Smooth muscle cell (in vitro differentiated cells): Measurements from ENCODE around the gene SOBP. TPM values are rescaled to one million over a fixed set of nuclear protein-coding genes. Genes with fewer than 3 reads are reported as not detected.

ENCODE experiments used
- DNase-seq: peaks from one replicate; lab custom pipeline; 2025; ENCODE audit not compliant: unreplicated experiment; lab: John Stamatoyannopoulos, UW
- H2AFZ ChIP-seq: fragments of 200-600 bp; sonication (generic); 2 replicates; pipeline ENCODE4 v1.6.0; 2016; ENCODE audit warnings: antibody characterized with exemption, low read depth, mild to moderate bottlenecking
- H3F3A ChIP-seq: fragments of 200-600 bp; sonication (generic); 2 replicates; pipeline ENCODE4 v1.6.0; 2017; ENCODE audit warnings: antibody characterized with exemption, low read depth
- H3K27ac ChIP-seq: fragments of 200-600 bp; sonication (generic); 2 replicates; pipeline ENCODE4 v1.5.1; 2016; ENCODE audit warnings: low read depth, mild to moderate bottlenecking
- H3K27me3 ChIP-seq: fragments of 200-600 bp; sonication (generic); 2 replicates; pipeline ENCODE4 v1.6.1; 2016; ENCODE audit warnings: low read depth, mild to moderate bottlenecking
- H3K36me3 ChIP-seq: fragments of 200-600 bp; sonication (generic); 2 replicates; pipeline ENCODE4 v1.5.1; 2016; ENCODE audit warnings: low read depth
- H3K4me1 ChIP-seq: fragments of 200-600 bp; sonication (generic); 2 replicates; pipeline ENCODE4 v1.5.1; 2016; ENCODE audit warnings: low read depth
- H3K4me2 ChIP-seq: fragments of 200-600 bp; sonication (generic); 2 replicates; pipeline ENCODE4 v1.6.0; 2016; ENCODE audit warnings: mild to moderate bottlenecking
- H3K4me3 ChIP-seq: fragments of 200-600 bp; sonication (generic); 2 replicates; pipeline ENCODE4 v1.5.1; 2016; ENCODE audit warnings: mild to moderate bottlenecking
- H3K79me2 ChIP-seq: fragments of 200-600 bp; sonication (generic); 2 replicates; pipeline ENCODE4 v1.6.0; 2016; ENCODE audit warnings: low read depth, mild to moderate bottlenecking
- H3K9ac ChIP-seq: fragments of 200-600 bp; sonication (generic); 2 replicates; pipeline ENCODE4 v1.6.0; 2016; ENCODE audit warnings: low read depth
- H3K9me3 ChIP-seq: fragments of 200-600 bp; sonication (generic); replicated peaks from 2 replicates; pipeline ENCODE4 v1.5.1; 2016; ENCODE audit warnings: low read depth
- H4K20me1 ChIP-seq: fragments of 200-600 bp; sonication (generic); 2 replicates; pipeline ENCODE4 v1.6.0; 2016; ENCODE audit warnings: low read depth
- WGBS: methylation state at CpG from one replicate; pipeline ENCODE4 v1.1.7; 2016; ENCODE audit warnings: low lambda C conversion rate; 5-methylcytosine and 5-hydroxymethylcytosine counted together
- polyA plus RNA-seq: library from polyadenylated mRNA; unstranded; fragments of >200 nt; fragmentation: Nextera tagmentation; extraction: Ambion mirVana; gene quantifications from 2 replicates; pipeline ENCODE4 v1.2.1, GENCODE V29; 2016
- total RNA-seq: library from RNA; depleted of rRNA; stranded (reverse); fragments of >200 nt; gene quantifications from 2 replicates; pipeline ENCODE4 v1.2.3, GENCODE V29; 2014
- TF ChIP-seq, protein P1 (sequence below): fragments of 200-600 bp; sonication (generic); IDR thresholded peaks from 2 replicates; pipeline ENCODE4 v1.5.1; 2017; ENCODE audit warnings: borderline replicate concordance, mild to moderate bottlenecking, antibody characterized with exemption; ENCODE audit not compliant: insufficient read depth, poor library complexity, severe bottlenecking

The SOBP gene
- total and polyA plus RNA-seq, 2 experiments from 2014 or later, result 0.67 to 4.0 TPM

DNA sequence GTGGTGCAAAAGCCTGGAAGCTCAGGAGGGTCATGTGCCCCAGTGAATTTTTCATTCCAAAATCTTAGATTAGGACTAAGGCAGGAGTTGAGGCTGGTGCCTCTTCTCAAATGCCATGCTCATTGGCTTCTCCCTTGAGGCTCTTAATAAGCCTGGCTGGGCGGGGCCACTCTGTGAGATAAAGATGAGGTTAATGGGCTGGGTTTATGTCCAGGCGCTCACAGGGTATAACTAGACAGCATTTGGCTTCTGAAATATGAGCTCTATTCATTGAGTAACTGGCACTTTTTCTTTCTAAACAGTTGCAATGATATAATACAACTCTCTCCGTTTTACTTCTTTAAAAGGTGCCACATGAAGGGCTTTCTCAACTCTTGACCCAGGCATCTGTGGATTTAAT lies 177.9 kb downstream of the SOBP start:
- Histone ChIP-seq H3K27ac (no peak overlapping the region), H3K9ac (no peak overlapping the region), H4K20me1 (no peaks in the 10 kb centered on the region), H3K4me1 (peaks cover 13% of the 10 kb centered on the region), H3K9me3 (no peaks in the 10 kb centered on the region), H2AFZ (no peak overlapping the region), H3K79me2 (no peaks in the 10 kb centered on the region), H3K27me3 (no peaks in the 10 kb centered on the region), H3K36me3 (no peaks in the 10 kb centered on the region), H3F3A (peaks cover 14% of the 10 kb centered on the region), H3K4me2 (no peak overlapping the region), H3K4me3 (no peak overlapping the region)
- DNase-seq, result no peak
- WGBS, result 44% methylated on average over 3 of the region's 3 CpGs
- TF ChIP-seq, protein P1, sequence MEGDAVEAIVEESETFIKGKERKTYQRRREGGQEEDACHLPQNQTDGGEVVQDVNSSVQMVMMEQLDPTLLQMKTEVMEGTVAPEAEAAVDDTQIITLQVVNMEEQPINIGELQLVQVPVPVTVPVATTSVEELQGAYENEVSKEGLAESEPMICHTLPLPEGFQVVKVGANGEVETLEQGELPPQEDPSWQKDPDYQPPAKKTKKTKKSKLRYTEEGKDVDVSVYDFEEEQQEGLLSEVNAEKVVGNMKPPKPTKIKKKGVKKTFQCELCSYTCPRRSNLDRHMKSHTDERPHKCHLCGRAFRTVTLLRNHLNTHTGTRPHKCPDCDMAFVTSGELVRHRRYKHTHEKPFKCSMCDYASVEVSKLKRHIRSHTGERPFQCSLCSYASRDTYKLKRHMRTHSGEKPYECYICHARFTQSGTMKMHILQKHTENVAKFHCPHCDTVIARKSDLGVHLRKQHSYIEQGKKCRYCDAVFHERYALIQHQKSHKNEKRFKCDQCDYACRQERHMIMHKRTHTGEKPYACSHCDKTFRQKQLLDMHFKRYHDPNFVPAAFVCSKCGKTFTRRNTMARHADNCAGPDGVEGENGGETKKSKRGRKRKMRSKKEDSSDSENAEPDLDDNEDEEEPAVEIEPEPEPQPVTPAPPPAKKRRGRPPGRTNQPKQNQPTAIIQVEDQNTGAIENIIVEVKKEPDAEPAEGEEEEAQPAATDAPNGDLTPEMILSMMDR, result no peak

DNA sequence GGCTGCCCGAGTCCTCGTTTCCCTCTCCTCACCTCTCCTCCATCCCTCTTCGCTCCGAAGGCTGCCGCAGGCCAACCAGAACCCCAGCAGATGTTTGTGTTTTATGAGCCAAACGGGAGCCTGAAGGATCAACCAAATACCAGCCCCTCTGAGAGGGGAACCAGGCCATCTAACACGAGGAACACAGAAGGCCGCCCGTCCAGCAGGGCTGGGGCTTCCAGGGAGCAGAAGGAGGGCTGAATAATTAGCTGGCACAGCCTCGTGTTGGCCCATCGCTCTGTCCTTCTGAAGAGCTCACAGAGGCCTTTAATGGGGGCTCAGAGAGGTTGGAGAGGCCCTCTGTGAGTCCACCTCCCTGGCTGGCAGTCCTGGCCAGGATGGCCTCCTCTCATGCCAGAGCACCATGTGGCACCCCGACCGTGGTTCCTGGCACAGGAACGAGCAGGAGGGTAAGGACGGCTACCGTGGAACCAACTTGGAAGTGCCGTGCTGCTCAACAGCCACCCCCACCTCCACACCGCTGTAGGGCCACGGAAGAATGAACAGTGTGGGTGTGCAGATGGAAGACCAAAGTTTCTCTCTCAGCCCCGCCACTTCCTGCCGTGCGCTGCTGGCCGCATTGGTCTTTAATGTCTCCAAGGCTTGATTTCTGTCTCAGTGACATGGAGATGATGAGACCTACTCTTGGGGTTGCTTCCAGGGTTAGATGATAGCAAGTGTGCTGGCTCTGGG lies 179.0 kb downstream of the SOBP start:
- H3K4me2 ChIP-seq, result no peak overlapping the region
- no peaks in the 10 kb centered on the region for H3K9me3 ChIP-seq
- peaks cover 13% of the 10 kb centered on the region for H3K4me1 ChIP-seq
- DNase-seq, result no peak
- no peak overlapping the region for H3K9ac ChIP-seq
- H3F3A ChIP-seq, result peaks cover 14% of the 10 kb centered on the region
- H4K20me1 ChIP-seq, result no peaks in the 10 kb centered on the region
- WGBS, result 65% methylated on average over 21 of the region's 23 CpGs
- no peak overlapping the region for H3K4me3 ChIP-seq
- H3K27ac ChIP-seq, result no peak overlapping the region
- no peaks in the 10 kb centered on the region for H3K27me3 ChIP-seq
- no peaks in the 10 kb centered on the region for H3K36me3 ChIP-seq
- H2AFZ ChIP-seq, result no peak overlapping the region
- TF ChIP-seq, protein P1, result no peak
- no peaks in the 10 kb centered on the region for H3K79me2 ChIP-seq

DNA sequence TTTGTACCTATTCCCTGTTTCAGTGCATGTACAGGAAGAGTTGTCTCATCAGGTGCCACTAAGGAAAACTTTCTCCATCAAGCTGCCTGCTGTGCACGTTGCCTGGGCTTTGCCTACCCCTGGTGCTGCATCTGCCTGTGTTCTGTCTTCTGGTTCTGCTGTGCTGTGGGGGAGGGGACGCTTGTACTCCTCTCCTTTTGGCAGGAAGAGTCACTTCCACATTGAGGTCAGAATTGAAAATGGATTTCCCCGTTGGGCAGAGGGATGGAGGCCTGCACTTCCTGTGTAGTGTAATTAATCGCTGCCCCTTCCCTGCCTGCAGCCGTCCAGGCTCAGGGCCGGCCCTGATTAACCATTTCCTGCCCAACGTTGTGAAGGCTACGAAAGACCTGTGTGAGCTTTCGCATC lies 180.9 kb downstream of the SOBP start:
- Histone ChIP-seq H3K4me3 (no peak overlapping the region), H3K36me3 (no peaks in the 10 kb centered on the region), H3K9me3 (no peaks in the 10 kb centered on the region), H4K20me1 (no peaks in the 10 kb centered on the region), H3K27ac (no peak overlapping the region), H3K4me2 (peak overlapping the region; percentile 35), H2AFZ (peak overlapping the region; percentile 21), H3F3A (peaks cover 13% of the 10 kb centered on the region), H3K4me1 (peaks cover 11% of the 10 kb centered on the region), H3K9ac (no peak overlapping the region), H3K27me3 (no peaks in the 10 kb centered on the region), H3K79me2 (no peaks in the 10 kb centered on the region)
- no peak for DNase-seq
- WGBS, result 29% methylated on average over 9 of the region's 9 CpGs
- TF ChIP-seq, protein P1, result no peak

DNA sequence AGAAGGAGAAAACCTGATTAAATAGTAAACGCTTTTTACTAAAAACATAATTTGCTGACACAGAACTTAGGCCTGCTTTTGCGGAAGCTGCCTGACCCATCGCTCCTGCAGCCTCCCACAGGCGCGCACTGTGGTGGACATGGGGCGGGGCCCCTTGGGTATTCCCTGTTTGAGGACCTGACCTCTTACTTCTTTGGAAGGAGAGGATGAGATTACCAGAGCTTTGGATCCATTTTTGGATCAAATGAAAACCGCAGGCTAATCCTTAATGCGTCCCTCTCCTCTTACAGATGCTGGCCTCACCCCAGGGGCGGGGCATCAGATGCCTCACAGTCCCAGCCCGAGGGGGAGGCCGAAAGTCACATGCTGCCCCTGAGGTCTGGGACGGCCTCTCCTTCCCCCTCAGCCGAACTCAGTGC lies 183.2 kb downstream of the SOBP start:
- H3K27me3 ChIP-seq, result no peaks in the 10 kb centered on the region
- WGBS, result 79% methylated on average over 13 of the region's 13 CpGs
- no peak for DNase-seq
- no peaks in the 10 kb centered on the region for H3K36me3 ChIP-seq
- no peak overlapping the region for H2AFZ ChIP-seq
- no peak overlapping the region for H3K4me3 ChIP-seq
- H3K4me2 ChIP-seq, result no peak overlapping the region
- H4K20me1 ChIP-seq, result no peaks in the 10 kb centered on the region
- no peaks in the 10 kb centered on the region for H3K79me2 ChIP-seq
- H3K4me1 ChIP-seq, result no peaks in the 10 kb centered on the region
- H3K27ac ChIP-seq, result no peak overlapping the region
- H3F3A ChIP-seq, result peaks cover 5% of the 10 kb centered on the region
- TF ChIP-seq, protein P1, result no peak
- H3K9me3 ChIP-seq, result no peaks in the 10 kb centered on the region
- H3K9ac ChIP-seq, result no peak overlapping the region
